Measurements from ENCODE around the gene TMED7. TPM values are rescaled to one million over a fixed set of nuclear protein-coding genes. Genes with fewer than 3 reads are reported as not detected.

TMED7 gene
- total and polyA plus RNA-seq, 2 of the 13 experiments (the other 11 are each of a cell fraction or from before 2014, with no cell fraction given), result 58.0 to 113 TPM

GRCh38 chr5:115601701-115602590 lies 23.9 kb downstream of the TMED7 start, which contains the start of gene TICAM2:
Gene TICAM2, minus strand, starts transcription at chr5:115602479. Its CDS starts 21,223 bp downstream, at chr5:115581256.
- BruUV-seq (replicated peaks), result no TSS peak
- Histone ChIP-seq H4K20me1 (ENCODE audit: insufficient read depth, low read length) (no peaks in the 10 kb centered on the region), H3K27me3 (ENCODE audit: control insufficient read depth in 1 of 2, insufficient read depth in 2 of 2, low read length in 2 of 2) (no peaks in the 10 kb centered on the region), H3K36me3 (replicated peaks in 1 of 2; ENCODE audit: control insufficient read depth in 1 of 2, insufficient read depth in 2 of 2, low read length in 2 of 2) (no peaks in the 10 kb centered on the region), H3K4me2 (ENCODE audit: low read depth, low read length) (peak within 1 kb of the TSS; percentile 71), H3K27ac (ENCODE audit: extremely low read length, insufficient read depth, low read length) (no peak within 1 kb of the TSS), H3K4me1 (ENCODE audit: insufficient read depth, low read length) (no peaks in the 10 kb centered on the region), H3K9ac (ENCODE audit: insufficient read depth, low read depth, low read length) (peak within 1 kb of the TSS; percentile 49; the same call in 1 of the 2 replicates), H2AFZ (ENCODE audit: low read length) (no peak within 1 kb of the TSS), H3K9me3 (ENCODE audit: low read length) (no peaks in the 10 kb centered on the region), H3K79me2 (ENCODE audit: insufficient read depth, low read length) (no peaks in the 10 kb centered on the region), H3K4me3 (replicated peaks in 1 of 3; ENCODE audit: insufficient read depth in 1 of 3, low read depth in 2 of 3, low read length in 3 of 3) (peak within 1 kb of the TSS; percentile 49 to 68 (median 57))
- POLR2A ChIA-PET, result interaction anchor here (0.8 kb wide), 1 partner anchor 57 kb away, joined by 4 read pairs; the partner anchor contains the start of gene FEM1C
- no peak for DNase-seq (ENCODE audit: low spot score)
- WGBS (ENCODE audit: low lambda C conversion rate), result 55% methylated on average over 15 of the region's 71 CpGs
- CTCF ChIA-PET (ENCODE audit: low intra/inter-chr PET ratio, low total read pairs), result no interaction called here
- intact Hi-C loops (cut with micrococcal nuclease; ENCODE audit: unreplicated experiment) (no loop called here), in situ Hi-C loops (cut with HindIII; ENCODE audit: extremely low pct_ligation_motif_present, low pct_unique_long_range_greater_than_20kb) (no loop called here)
- no peak for FAIRE-seq
- peak; percentile 92 for ATAC-seq
- peak; percentile 88 for TF ChIP-seq ZNF777 (CRISPR knock-in tag; IDR thresholded peaks at IDR 0.05)
- no peak for TF ChIP-seq HOXA5 (CRISPR knock-in tag; IDR thresholded peaks at IDR 0.05)
- peak; percentile 47; the same call in 1 of the 2 replicates for TF ChIP-seq YEATS4 (CRISPR knock-in tag; IDR thresholded peaks at IDR 0.05; ENCODE audit: borderline replicate concordance)
- 0 out of 4 replicates have a peak, but pooled peaks of 1 of the 2 experiments have one; percentile 21 for TF ChIP-seq HMGXB4 (CRISPR knock-in tag; IDR thresholded peaks at IDR 0.05; ENCODE audit: borderline replicate concordance in 1 of 2, low read depth in 1 of 2)
- TF ChIP-seq RAD21 (CRISPR knock-in tag; IDR thresholded peaks at IDR 0.05), result no peak
- 0 out of 2 replicates have a peak, but pooled peaks have one; percentile 2 for TF ChIP-seq POLR2G (IDR thresholded peaks at IDR 0.05; ENCODE audit: low read depth, low read length)
- peak; percentile 69 for TF ChIP-seq KDM2A (CRISPR knock-in tag; IDR thresholded peaks at IDR 0.05; ENCODE audit: borderline replicate concordance, low read depth)
- peak; percentile 38; the same call in 1 of the 2 replicates for TF ChIP-seq PATZ1 (CRISPR knock-in tag; IDR thresholded peaks at IDR 0.05)
- no peak for TF ChIP-seq REL (CRISPR knock-in tag; conservative IDR thresholded peaks at IDR 0.05)
- TF ChIP-seq ZFX (CRISPR knock-in tag; IDR thresholded peaks at IDR 0.05; ENCODE audit: low read depth), result peak; percentile 53
- 0 out of 2 replicates have a peak, but pooled peaks have one; percentile 29 for TF ChIP-seq NRL (CRISPR knock-in tag; IDR thresholded peaks at IDR 0.05; ENCODE audit: borderline replicate concordance)
- peak; percentile 42 for TF ChIP-seq CTCF (CRISPR knock-in tag; IDR thresholded peaks at IDR 0.05)
- TF ChIP-seq ISL2 (CRISPR knock-in tag; IDR thresholded peaks at IDR 0.05), result no peak
- peak; percentile 45 for TF ChIP-seq ZFY (CRISPR knock-in tag; IDR thresholded peaks at IDR 0.05)
- 0 out of 2 replicates have a peak, but pooled peaks have one; percentile 45 for TF ChIP-seq CREB3 (CRISPR knock-in tag; IDR thresholded peaks at IDR 0.05)
- TF ChIP-seq ZBTB7A (CRISPR knock-in tag; IDR thresholded peaks at IDR 0.05), result peak; percentile 41; the same call in 1 of the 2 replicates

Data from HepG2 (cell line).